ENCODE results near the gene PROX1. TPM values are rescaled to one million over a fixed set of nuclear protein-coding genes. Genes with fewer than 3 reads are reported as not detected.

PROX1 gene
- polyA plus RNA-seq, 1 experiment = 0.07 TPM

DNA sequence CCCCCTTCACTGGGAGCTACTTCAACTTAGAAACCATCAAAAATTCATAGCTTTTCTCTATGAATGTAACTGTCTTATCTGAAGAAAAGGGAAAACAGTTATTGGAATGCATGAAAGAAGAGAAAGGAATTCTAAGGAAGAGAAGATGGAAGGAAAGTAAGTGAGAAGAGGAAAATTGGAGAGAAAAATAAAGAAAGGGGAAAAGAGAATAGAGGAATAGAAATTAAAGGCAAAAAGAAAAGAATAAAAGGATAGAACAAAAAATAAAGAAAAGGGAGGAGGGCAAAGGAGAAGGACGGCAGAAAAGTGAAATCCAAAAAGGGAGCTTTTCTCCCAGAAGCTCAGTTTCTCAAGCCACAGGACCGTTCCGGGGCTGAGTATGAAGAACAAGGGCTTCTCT lies 9.9 kb upstream of the PROX1 start:
- Histone ChIP-seq H3K27ac (ENCODE audit: low read depth, low read length) (no peak overlapping the region), H3K4me3 (ENCODE audit: low read depth, low read length) (no peak overlapping the region), H3K9me3 (ENCODE audit: control insufficient read depth, insufficient read depth, low read length) (peaks cover 3% of the 10 kb centered on the region; the same call in 1 of the 2 replicates), H3K27me3 (ENCODE audit: control insufficient read depth, insufficient read depth, low read length) (peaks cover 36% of the 10 kb centered on the region)
- TF ChIP-seq, protein P1, sequence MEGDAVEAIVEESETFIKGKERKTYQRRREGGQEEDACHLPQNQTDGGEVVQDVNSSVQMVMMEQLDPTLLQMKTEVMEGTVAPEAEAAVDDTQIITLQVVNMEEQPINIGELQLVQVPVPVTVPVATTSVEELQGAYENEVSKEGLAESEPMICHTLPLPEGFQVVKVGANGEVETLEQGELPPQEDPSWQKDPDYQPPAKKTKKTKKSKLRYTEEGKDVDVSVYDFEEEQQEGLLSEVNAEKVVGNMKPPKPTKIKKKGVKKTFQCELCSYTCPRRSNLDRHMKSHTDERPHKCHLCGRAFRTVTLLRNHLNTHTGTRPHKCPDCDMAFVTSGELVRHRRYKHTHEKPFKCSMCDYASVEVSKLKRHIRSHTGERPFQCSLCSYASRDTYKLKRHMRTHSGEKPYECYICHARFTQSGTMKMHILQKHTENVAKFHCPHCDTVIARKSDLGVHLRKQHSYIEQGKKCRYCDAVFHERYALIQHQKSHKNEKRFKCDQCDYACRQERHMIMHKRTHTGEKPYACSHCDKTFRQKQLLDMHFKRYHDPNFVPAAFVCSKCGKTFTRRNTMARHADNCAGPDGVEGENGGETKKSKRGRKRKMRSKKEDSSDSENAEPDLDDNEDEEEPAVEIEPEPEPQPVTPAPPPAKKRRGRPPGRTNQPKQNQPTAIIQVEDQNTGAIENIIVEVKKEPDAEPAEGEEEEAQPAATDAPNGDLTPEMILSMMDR (IDR thresholded peaks at IDR 0.05; ENCODE audit: low read depth, low read length) = no peak
- ChIA-PET POLR2A (no interaction called here), CTCF (interaction anchor here (0.9 kb wide), 1 partner anchor 10 kb away, joined by 3 read pairs; the partner anchor contains the start of gene PROX1)
- DNase-seq (ENCODE audit: low read depth, low spot score) = no peak

DNA sequence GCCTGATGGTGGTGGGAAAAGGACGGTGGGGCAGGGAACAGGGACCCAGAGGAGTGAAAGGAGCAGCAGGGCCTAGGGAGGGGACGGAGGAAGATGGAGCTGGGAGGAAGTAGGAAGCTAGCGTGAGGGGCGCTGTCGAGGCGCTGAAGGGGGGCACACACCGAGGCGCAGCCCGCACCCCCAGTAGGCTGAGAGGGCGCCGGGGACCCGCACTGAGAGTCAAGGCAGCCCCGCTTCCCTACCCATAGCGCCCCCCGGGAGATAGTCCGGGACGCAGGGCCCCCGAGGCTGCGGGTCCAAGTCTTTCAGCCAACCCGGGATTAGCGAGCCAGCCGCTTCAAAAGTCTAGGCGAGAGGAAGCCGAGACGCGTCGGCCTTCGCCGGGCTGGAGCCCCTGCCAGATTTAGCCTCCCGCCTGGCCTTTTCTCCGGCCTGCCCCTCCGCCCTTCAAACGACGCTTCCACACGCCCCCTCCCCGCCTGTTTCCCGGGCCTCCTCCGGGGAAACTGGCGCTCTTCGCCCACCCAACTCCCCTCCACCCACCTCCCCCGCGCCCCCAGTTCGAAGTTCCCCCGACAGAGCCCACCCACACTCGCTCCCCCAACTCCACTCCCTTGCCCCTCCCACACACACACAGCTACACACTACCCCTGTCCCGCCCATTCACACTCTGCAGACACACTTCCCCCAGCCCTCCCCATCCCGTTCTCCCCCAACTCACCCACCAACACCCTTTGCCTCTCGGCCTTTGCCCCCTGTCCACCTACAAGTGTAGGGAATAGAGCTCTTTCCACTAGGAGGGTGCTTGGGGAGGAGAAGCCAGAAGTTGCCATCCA lies 7.8 kb upstream of the PROX1 start:
- H3K27me3 ChIP-seq (ENCODE audit: control insufficient read depth, insufficient read depth, low read length) = peaks cover 56% of the 10 kb centered on the region
- POLR2A ChIA-PET = no interaction called here
- TF ChIP-seq, protein P1 (IDR thresholded peaks at IDR 0.05; ENCODE audit: low read depth, low read length) = no peak
- H3K9me3 ChIP-seq (ENCODE audit: control insufficient read depth, insufficient read depth, low read length) = peaks cover 3% of the 10 kb centered on the region; the same call in 1 of the 2 replicates
- no peak overlapping the region for H3K27ac ChIP-seq (ENCODE audit: low read depth, low read length)
- no peak overlapping the region for H3K4me3 ChIP-seq (ENCODE audit: low read depth, low read length)
- DNase-seq (ENCODE audit: low read depth, low spot score) = no peak
- CTCF ChIA-PET = no interaction called here

- no peak for DNase-seq (ENCODE audit: low read depth, low spot score)
- POLR2A ChIA-PET = no interaction called here
- Histone ChIP-seq H3K27me3 (ENCODE audit: control insufficient read depth, insufficient read depth, low read length) (peaks cover 66% of the 10 kb centered on the region), H3K27ac (ENCODE audit: low read depth, low read length) (no peak overlapping the region), H3K4me3 (ENCODE audit: low read depth, low read length) (no peak overlapping the region), H3K9me3 (ENCODE audit: control insufficient read depth, insufficient read depth, low read length) (peaks cover 3% of the 10 kb centered on the region; the same call in 1 of the 2 replicates)
- TF ChIP-seq, protein P1 (IDR thresholded peaks at IDR 0.05; ENCODE audit: low read depth, low read length) = no peak
- CTCF ChIA-PET = no interaction called here
These were observed 6.9 kb upstream of the PROX1 start for GRCh38 chr1:213980906-213981305.

- H3K27me3 ChIP-seq (ENCODE audit: control insufficient read depth, insufficient read depth, low read length) = peaks cover 77% of the 10 kb centered on the region
- no peak for DNase-seq (ENCODE audit: low read depth, low spot score)
- POLR2A ChIA-PET = no interaction called here
- CTCF ChIA-PET = interaction anchor here (0.5 kb wide), 1 partner anchor 276 kb away, joined by 3 read pairs; no protein-coding TSS in a partner anchor
- TF ChIP-seq, protein P1 (IDR thresholded peaks at IDR 0.05; ENCODE audit: low read depth, low read length) = no peak
- peaks cover 3% of the 10 kb centered on the region; the same call in 1 of the 2 replicates for H3K9me3 ChIP-seq (ENCODE audit: control insufficient read depth, insufficient read depth, low read length)
- no peak overlapping the region for H3K27ac ChIP-seq (ENCODE audit: low read depth, low read length)
- no peak overlapping the region for H3K4me3 ChIP-seq (ENCODE audit: low read depth, low read length)
These were observed 5.5 kb upstream of the PROX1 start for GRCh38 chr1:213982289-213982671.

Measured in AG04450 (cell line).